HG03280 (cell line): ENCODE results near the gene SIAE.
A peak's percentile ranks its signal among the peaks of the same experiment; 100 is the strongest.
"Not testable (repeated sequence)": the region's sequence is repeated elsewhere in the genome, so short reads cannot be mapped to it uniquely, and the experiment has no call there.

Source experiments
- ATAC-seq: cut with Tn5 transposase; IDR thresholded peaks from one replicate; pipeline ENCODE4 v1.9.1; 2021; ENCODE audit warnings: mild to moderate bottlenecking, moderate library complexity; ENCODE audit not compliant: unreplicated experiment

The SIAE gene

DNA sequence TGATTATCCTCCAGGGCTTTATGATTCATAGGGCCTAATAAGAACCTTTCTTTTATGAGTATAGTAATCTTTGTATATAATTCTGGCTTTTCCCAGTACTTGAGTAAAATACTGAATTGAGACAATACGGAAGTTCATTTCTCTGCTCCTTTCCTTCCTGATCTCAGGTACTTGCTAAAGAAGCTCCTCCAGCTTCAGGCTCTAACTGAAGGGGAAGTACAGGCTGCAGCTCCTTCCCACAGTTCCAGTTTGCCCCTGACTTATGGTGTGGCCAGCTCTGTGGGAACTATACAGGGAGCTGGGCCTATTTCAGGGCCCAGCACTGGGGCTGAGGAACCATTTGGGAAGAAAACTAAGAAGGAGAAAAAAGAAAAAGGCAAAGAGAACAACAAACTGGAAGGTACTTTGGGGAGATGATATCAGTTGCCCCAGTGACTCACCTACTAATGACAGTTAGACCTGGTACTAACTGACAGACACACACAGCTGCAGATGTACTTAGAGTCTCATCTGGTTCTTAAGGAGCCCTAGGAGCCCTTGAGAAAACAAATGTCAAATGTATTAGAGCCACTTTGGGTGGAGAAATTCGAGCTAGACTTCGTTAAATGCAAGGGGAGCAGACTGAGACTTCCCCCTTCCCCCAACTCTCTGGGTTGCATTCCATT, 47.9 kb downstream of the SIAE start:
- ATAC-seq = no peak

- no peak for ATAC-seq
These were observed 49.5 kb downstream of the SIAE start for GRCh38 chr11:124623861-124624525.

DNA sequence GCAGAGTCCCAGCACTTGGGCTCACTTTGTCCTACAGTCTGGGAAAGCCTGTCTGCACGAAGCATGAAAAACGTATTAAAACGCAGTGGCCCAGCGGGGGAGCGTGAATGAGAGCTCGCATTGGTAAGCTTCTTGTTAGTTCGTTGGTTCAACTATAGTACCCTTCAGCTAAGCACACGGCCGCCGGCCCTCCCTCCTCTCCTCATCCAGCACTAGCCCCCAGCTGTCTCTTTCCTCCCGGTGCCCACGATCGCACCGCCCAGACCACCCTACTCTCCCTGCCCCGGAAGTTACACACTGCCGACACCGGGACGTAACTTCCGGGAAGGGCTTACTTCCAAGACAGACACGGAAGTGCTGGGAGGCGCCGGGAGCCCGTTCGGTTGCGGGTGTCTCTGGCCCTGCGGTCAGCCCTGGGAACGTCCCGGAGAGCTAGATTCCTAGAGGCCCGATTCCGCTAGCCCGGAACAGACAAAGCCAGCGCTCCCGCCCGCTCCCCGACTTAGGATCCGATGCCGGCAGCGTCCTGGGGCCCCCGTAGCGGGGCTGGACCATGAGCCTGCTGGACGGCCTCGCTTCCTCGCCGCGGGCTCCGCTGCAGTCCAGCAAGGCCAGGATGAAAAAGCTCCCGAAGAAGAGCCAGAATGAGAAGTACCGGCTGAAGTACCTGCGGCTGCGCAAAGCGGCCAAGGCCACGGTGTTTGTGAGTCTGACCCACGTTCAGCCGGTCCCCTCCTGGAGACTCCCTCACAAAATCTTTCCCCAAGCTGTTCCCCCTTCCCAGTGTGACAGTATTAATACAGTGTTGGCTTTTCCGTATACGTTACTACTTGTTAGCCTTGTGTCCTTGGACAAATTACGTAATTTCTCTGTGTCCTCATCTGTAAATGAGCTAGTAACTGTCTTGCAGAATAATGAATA, 50.7 kb downstream of the SIAE start, which contains the start of gene TBRG1:
Gene TBRG1 (plus strand): TSS at position 334 of the 921 bp plus-strand sequence. CDS start 220 bp downstream, at position 554.
- peak; percentile 97 for ATAC-seq

GRCh38 chr11:124618863-124619262, 54.7 kb downstream of the SIAE start:
- no peak for ATAC-seq

DNA sequence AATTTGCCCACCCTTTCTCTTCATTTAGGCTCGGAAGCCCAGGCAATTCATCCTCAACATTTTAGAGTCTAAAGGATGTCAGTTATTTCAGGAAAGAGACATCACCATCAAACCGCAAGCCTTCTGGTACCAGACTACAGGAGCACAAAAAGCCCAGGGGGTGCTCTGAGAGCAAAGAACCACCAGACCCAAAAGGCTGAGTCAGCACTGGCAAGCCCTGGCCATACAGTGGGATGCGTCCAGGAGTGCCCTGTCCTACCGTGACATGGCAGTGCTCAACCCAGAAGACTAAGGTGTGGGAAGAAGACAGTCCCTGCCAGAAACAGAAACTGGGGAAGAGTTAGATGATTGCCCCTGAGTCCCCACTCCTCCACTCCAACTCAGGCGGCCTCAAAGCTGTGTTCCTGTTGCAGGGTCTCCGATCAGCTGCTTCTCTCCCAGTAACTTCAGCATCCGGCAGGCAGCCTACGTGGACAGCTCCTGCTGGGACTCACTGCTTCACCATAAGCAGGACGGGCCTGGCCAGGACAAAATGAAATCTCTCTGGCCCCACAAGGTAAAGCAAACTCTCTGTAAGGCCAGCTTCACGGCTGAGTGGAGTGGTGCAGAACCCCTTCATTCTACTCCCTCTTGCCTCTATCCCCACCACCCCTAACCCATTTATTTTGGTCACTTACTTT, 60.8 kb downstream of the SIAE start:
- ATAC-seq = no peak

GRCh38 chr11:124612045-124612444, 61.5 kb downstream of the SIAE start:
- ATAC-seq = no peak

DNA sequence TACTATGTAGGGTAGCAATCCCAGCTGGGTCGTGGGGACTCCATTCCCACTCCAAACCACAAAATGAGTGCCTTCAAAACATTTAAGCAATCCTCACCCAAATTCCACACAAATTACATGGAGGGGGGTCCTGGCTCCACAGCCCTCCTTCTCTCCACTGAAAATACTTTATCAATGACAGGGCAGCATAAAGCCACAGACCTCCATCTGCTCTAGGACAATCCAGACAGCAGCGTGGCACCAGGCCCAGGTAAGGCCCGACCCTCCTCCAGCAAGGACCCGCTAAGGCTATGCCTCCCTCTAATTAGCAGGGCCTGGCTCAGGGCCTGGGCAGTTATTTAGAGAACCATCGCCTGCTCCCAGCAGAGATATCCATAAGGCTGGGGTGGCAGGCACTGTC, 62.5 kb downstream of the SIAE start, which contains the start of gene PANX3:
Gene PANX3 (plus strand): TSS at position 365 of the 400 bp plus-strand sequence. CDS start 129 bp downstream, outside the sequence.
- no peak for ATAC-seq

GRCh38 chr11:124610295-124610694, 63.2 kb downstream of the SIAE start:
- no peak for ATAC-seq

DNA sequence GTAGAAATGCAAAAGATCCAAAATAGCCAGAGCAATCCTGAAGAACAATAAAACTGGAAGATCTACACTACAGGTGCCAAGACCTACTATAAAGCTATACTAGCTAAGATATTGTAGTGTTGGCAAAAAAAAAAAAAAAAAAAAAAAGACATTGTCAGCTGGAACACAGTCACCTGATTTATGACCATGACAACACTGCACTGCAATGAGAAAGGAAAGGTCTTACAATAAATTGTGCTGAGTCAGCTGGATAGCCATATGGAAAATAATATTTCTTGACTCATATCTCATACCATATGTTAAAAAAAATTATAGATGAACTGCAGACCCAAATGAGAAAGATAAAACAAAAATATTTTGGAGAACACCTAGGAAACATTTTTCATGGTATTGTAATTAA, 65.4 kb downstream of the SIAE start:
- ATAC-seq = no peak

GRCh38 chr11:124605719-124606118, 67.8 kb downstream of the SIAE start:
- no peak for ATAC-seq

DNA sequence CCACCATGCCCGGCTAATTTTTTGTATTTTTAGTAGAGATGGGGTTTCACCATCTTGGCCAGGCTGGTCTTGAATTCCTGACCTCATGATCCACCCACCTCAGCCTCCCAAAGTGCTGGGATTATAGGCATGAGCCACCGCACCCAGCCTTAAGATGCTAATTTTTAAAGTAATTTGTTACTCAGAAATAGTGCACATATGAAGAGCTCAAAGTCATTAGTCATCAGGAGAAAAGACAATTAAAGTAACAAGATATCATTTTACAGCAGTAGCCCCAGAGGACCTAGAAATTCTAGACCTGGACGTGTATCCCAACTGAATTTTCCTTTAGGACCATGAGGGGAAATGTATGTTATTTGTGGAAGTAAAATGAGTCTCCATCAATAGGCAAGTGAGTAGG, 70.8 kb downstream of the SIAE start:
- not testable (repeated sequence) for ATAC-seq

- ATAC-seq = no peak
These were observed 71.3 kb downstream of the SIAE start for GRCh38 chr11:124602193-124602592.

DNA sequence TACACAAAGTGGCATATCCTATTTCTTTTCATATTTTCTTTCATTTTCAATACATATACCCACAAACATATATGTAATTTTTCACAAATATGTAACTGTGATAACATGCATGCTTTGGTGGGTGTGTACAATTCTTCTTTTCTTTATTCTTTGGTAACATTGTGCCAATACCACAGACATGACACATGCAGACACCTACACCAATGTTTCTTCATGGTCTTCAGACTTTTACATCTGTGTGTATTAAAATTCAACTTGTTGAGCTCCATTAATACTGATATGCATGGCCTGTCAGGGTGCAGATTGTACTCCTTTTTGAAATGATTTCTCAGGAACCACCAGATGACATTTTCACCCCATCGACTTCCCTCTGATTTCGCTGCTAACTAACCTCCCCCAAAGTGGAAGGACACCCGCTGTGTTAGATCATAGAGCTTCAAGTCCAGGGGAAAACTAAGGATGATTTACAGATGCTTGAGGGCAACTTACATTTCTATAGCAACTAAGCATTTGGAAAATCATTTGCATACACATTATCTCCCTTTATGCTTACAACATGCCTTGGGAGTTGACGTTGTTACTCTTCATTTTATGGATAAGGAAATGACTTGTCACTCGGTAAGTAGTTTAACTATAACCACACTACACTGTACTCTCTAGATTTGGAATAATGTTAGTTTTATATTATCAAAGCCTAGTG, 72.8 kb downstream of the SIAE start:
- ATAC-seq = no peak

DNA sequence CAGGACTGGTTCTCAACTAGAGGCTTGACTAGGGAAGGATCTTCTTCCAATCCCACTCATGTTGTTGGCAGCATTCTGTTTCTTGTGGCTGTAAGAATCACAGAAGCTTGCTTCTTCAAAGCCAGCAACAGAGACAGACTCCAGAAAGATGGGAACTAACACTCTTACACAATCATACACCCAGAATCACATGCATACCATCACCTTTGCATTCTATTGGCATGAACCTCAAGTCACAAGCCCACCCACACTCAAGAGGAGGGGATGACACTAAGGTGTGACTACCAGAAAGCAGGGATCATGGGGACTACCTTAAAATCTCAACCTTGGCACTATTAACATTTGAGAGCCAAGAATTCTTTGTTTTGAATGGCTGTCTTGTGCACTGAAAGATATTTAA, 75.9 kb downstream of the SIAE start:
- no peak for ATAC-seq

GRCh38 chr11:124595302-124595701, 78.2 kb downstream of the SIAE start:
- ATAC-seq = no peak

- no peak for ATAC-seq
These were observed 80.9 kb downstream of the SIAE start for GRCh38 chr11:124592627-124593026.

GRCh38 chr11:124591430-124591829, 82.1 kb downstream of the SIAE start:
- ATAC-seq = no peak

GRCh38 chr11:124586238-124586860, 87.2 kb downstream of the SIAE start:
- ATAC-seq = no peak

GRCh38 chr11:124584681-124585372, 88.7 kb downstream of the SIAE start:
- ATAC-seq = no peak
